Measurements from ENCODE around the gene HAPLN3. TPM values are rescaled to one million over a fixed set of nuclear protein-coding genes. Genes with fewer than 3 reads are reported as not detected.

Gene HAPLN3
- total and polyA plus RNA-seq, 9 donors, result 2.7 to 10.0 (median 3.9) TPM

GRCh38 chr15:88900982-88901418 is 5.7 kb upstream of the HAPLN3 start:
- 77 to 90% (median 83%) methylated on average over 5 of the region's 5 CpGs for WGBS, 3 donors
- Histone ChIP-seq H3K27me3 (no peaks in the 10 kb centered on the region), H3K4me1 (ENCODE audit: insufficient read depth) (peaks cover 7% of the 10 kb centered on the region), H3K27ac (no peak overlapping the region), H3K9me3 (no peaks in the 10 kb centered on the region), H3K36me3 (no peaks in the 10 kb centered on the region), H3K4me3 (no peak overlapping the region)
- TF ChIP-seq EP300 (IDR thresholded peaks at IDR 0.05) (no peak), CTCF (IDR thresholded peaks at IDR 0.05) (no peak), POLR2A (IDR thresholded peaks at IDR 0.05) (no peak)
- no peak for DNase-seq
- intact Hi-C loops (cut with DNase I), result loop anchor here in 3 of 4 donors (5.0 to 10.0 kb wide), 4 partner anchors 101 to 416 kb away; no protein-coding TSS in a partner anchor

GRCh38 chr15:88900309-88900981 is 5.1 kb upstream of the HAPLN3 start:
- Histone ChIP-seq H3K4me1 (ENCODE audit: insufficient read depth) (peaks cover 7% of the 10 kb centered on the region), H3K27me3 (no peaks in the 10 kb centered on the region), H3K4me3 (no peak overlapping the region), H3K9me3 (no peaks in the 10 kb centered on the region), H3K36me3 (no peaks in the 10 kb centered on the region), H3K27ac (no peak overlapping the region)
- DNase-seq, result no peak
- TF ChIP-seq EP300 (IDR thresholded peaks at IDR 0.05), result no peak
- TF ChIP-seq POLR2A (IDR thresholded peaks at IDR 0.05), result no peak
- no peak for TF ChIP-seq CTCF (IDR thresholded peaks at IDR 0.05)
- intact Hi-C loops (cut with DNase I), result loop anchor here in 3 of 4 donors (5.0 to 10.0 kb wide), 4 partner anchors 102 to 416 kb away; no protein-coding TSS in a partner anchor
- 90 to 94% (median 92%) methylated on average over 11 to 12 of the region's 12 CpGs for WGBS, 3 donors

- Histone ChIP-seq H3K9me3 (no peaks in the 10 kb centered on the region), H3K27me3 (no peaks in the 10 kb centered on the region), H3K27ac (no peak overlapping the region), H3K36me3 (no peaks in the 10 kb centered on the region), H3K4me1 (ENCODE audit: insufficient read depth) (peaks cover 9% of the 10 kb centered on the region), H3K4me3 (no peak overlapping the region)
- no peak for DNase-seq
- TF ChIP-seq POLR2A (IDR thresholded peaks at IDR 0.05) (no peak), EP300 (IDR thresholded peaks at IDR 0.05) (no peak), CTCF (IDR thresholded peaks at IDR 0.05) (no peak)
- intact Hi-C loops (cut with DNase I), result loop anchor here in 3 of 4 donors (5.0 to 10.0 kb wide), 3 partner anchors 272 to 277 kb away; partner anchors contain the start of gene AEN (in 2 of the 3)
- WGBS, 3 donors, result 86 to 92% (median 92%) methylated on average over 9 of the region's 9 CpGs
These were observed 3.9 kb upstream of the HAPLN3 start for GRCh38 chr15:88899251-88899650.

GRCh38 chr15:88898736-88899135 is 3.4 kb upstream of the HAPLN3 start:
- Histone ChIP-seq H3K9me3 (no peaks in the 10 kb centered on the region), H3K36me3 (no peaks in the 10 kb centered on the region), H3K4me1 (ENCODE audit: insufficient read depth) (peaks cover 9% of the 10 kb centered on the region), H3K4me3 (no peak overlapping the region), H3K27me3 (no peaks in the 10 kb centered on the region), H3K27ac (no peak overlapping the region)
- 87 to 90% (median 88%) methylated on average over 14 to 15 of the region's 15 CpGs for WGBS, 3 donors
- intact Hi-C loops (cut with DNase I), result loop anchor here in 3 of 4 donors (5.0 to 10.0 kb wide), 3 partner anchors 271 to 276 kb away; partner anchors contain the start of gene AEN (in 2 of the 3)
- TF ChIP-seq CTCF (IDR thresholded peaks at IDR 0.05) (no peak), POLR2A (IDR thresholded peaks at IDR 0.05) (no peak), EP300 (IDR thresholded peaks at IDR 0.05) (no peak)
- DNase-seq, result no peak

Data from ovary (tissue), 9 donors.